Stimulated activated CD8-positive, alpha-beta memory T cell treated with anti-CD3 and anti-CD28 coated beads, Interleukin-7, amount 100 ng/mL, for 1 hour (primary cell): ENCODE results near the gene FGFBP3.

Source experiments
- DNase-seq, 2 donors: peaks; one replicate each; pipeline ENCODE4 v3.0.0-alpha.2; 2020; ENCODE audit warnings: low read depth in 2 of 2

FGFBP3 gene

GRCh38 chr10:91909117-91909677 is at the start of gene FGFBP3:
Gene FGFBP3 (minus strand): TSS chr10:91909486. CDS start chr10:91908969, 517 bp downstream.
- DNase-seq, result no peak

- DNase-seq, result no peak
Observed at GRCh38 chr10:91957091-91957490, 47.8 kb upstream of the FGFBP3 start.

GRCh38 chr10:91955114-91955513 is 45.8 kb upstream of the FGFBP3 start:
- DNase-seq, result no peak

GRCh38 chr10:91953600-91954160 is 44.4 kb upstream of the FGFBP3 start:
- DNase-seq, result no peak

- no peak for DNase-seq
Observed at GRCh38 chr10:91944880-91945630, 35.8 kb upstream of the FGFBP3 start.

- no peak for DNase-seq
Observed at GRCh38 chr10:91941426-91941825, 32.1 kb upstream of the FGFBP3 start.

GRCh38 chr10:91939653-91940052 is 30.4 kb upstream of the FGFBP3 start:
- DNase-seq, result no peak

GRCh38 chr10:91935886-91936285 is 26.6 kb upstream of the FGFBP3 start:
- DNase-seq, result no peak

- DNase-seq, result no peak
Observed at GRCh38 chr10:91932737-91933136, 23.5 kb upstream of the FGFBP3 start.

GRCh38 chr10:91931526-91932190 is 22.4 kb upstream of the FGFBP3 start:
- no peak for DNase-seq

GRCh38 chr10:91930939-91931338 is 21.7 kb upstream of the FGFBP3 start:
- no peak for DNase-seq

GRCh38 chr10:91925022-91925320 is 15.7 kb upstream of the FGFBP3 start:
- no peak for DNase-seq

GRCh38 chr10:91924212-91925021 is 15.1 kb upstream of the FGFBP3 start:
- no peak for DNase-seq

- peak; percentile 80 to 84 for DNase-seq
Observed at GRCh38 chr10:91923371-91924211, 14.3 kb upstream of the FGFBP3 start, which contains the start of gene BTAF1. Gene BTAF1 (plus strand): TSS chr10:91923770. CDS start chr10:91924077, 307 bp downstream.

- no peak for DNase-seq
Observed at GRCh38 chr10:91919651-91920050, 10.4 kb upstream of the FGFBP3 start.

- no peak for DNase-seq
Observed at GRCh38 chr10:91910467-91910866, 1.2 kb upstream of the FGFBP3 start.

GRCh38 chr10:91908337-91909116 is 759 bp downstream of the FGFBP3 start:
- peak; percentile 40 to 52 for DNase-seq

GRCh38 chr10:91907914-91908336 is 1.4 kb downstream of the FGFBP3 start:
- no peak for DNase-seq

GRCh38 chr10:91907033-91907594 is 2.2 kb downstream of the FGFBP3 start:
- no peak for DNase-seq
